ENCODE results near the gene EPN2.

The EPN2 gene

DNA sequence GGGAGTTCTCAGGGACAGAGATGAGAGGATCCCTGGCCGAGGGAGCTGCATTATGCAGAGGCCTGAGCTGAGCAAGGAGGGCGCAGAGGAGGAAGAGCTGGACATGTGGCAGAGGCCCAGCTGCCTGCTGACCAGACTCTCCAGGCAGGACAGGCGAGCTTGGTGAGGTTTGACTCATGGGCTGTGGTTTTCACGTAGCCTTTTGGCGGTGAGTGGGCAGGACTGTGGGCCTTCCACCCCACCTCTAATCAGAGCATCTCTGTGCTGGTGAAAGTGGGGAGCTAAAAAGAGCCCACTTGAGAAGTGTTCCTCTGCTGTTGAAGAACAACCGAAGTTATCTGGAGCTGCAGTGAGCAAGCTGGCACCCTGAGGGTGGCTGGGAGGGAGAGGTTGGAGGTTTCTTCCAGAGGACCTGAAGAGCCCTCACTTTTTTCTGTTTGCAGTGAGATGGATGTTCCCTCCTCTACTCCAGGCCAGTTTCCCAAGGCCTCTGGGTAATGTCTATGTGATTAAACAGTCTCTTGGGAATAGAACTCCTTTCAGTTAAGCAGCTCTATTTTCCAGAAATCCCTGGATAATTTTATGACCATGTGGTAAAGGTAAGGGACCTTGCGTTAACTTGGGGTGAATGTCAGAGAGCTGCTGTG, 11.9 kb downstream of the EPN2 start:
- Mint-ChIP-seq H3K9me3 (no peaks in the 10 kb centered on the region), H3K27ac (no peak overlapping the region), H3K36me3 (ENCODE audit: low read depth) (no peaks in the 10 kb centered on the region), H3K27me3 (ENCODE audit: low read depth) (peaks cover 21% of the 10 kb centered on the region), H3K4me1 (ENCODE audit: low read depth) (no peaks in the 10 kb centered on the region), H3K4me3 (no peak overlapping the region)

DNA sequence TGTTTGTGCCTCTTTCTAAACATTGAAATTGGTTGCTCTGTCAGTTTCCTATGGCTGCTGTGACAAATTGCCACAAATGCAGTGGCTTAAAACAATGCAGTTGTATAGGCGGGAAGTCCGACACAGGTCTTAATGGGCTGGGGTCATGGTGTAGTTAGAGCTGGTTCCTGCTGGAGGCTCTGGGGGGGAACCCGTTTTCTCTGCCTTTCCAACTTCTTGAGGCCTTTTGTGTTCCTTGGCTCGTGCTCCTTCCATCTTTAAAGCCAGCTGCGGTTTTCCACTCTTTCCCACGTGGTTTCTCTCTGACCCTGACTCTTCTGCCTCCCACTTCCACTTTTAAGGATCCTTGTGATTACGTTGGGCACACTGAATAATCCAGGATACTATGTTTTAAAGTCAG, 12.5 kb downstream of the EPN2 start:
- Mint-ChIP-seq H3K27me3 (ENCODE audit: low read depth) (peaks cover 21% of the 10 kb centered on the region), H3K36me3 (ENCODE audit: low read depth) (no peaks in the 10 kb centered on the region), H3K4me3 (no peak overlapping the region), H3K4me1 (ENCODE audit: low read depth) (no peaks in the 10 kb centered on the region), H3K27ac (no peak overlapping the region), H3K9me3 (no peaks in the 10 kb centered on the region)

DNA sequence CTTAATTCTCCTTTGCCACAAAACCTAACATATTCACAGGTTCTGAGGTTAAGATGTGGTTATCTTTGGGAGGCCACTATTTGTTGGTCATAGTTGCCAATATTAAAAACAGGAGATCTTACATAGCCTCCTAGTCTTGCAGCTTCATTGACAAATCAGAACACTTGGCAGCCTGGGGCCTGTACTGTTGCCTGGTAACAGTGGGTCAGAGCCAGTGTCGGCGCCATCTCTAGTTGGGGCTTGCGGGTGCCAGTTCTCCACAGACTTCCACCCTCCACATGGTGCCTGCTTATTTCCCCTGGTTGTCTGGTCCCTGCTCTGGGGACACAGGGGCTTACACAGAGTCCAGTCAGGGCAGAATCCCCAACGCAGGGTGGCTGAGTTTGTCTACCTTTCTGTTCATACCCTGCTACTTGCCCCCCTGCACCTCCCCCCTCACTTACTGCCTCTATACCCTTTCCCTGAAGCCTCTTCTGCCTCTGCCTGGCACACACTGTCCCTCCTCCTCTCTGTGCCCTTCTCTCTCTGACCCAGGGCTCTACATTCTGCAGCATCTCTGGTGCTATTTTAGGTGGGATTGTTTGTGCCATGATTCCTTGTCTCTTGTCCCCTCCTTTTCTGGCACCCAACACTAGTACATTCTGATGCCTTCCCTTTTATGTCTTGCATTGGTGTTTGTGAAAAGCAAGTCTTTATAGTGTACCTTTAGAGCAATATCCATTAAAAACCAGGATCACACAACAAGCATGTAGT, 13.4 kb downstream of the EPN2 start:
- H3K36me3 Mint-ChIP-seq (ENCODE audit: low read depth): no peaks in the 10 kb centered on the region
- no peaks in the 10 kb centered on the region for H3K4me1 Mint-ChIP-seq (ENCODE audit: low read depth)
- H3K27ac Mint-ChIP-seq: no peak overlapping the region
- peaks cover 21% of the 10 kb centered on the region for H3K27me3 Mint-ChIP-seq (ENCODE audit: low read depth)
- H3K9me3 Mint-ChIP-seq: no peaks in the 10 kb centered on the region
- no peak overlapping the region for H3K4me3 Mint-ChIP-seq

DNA sequence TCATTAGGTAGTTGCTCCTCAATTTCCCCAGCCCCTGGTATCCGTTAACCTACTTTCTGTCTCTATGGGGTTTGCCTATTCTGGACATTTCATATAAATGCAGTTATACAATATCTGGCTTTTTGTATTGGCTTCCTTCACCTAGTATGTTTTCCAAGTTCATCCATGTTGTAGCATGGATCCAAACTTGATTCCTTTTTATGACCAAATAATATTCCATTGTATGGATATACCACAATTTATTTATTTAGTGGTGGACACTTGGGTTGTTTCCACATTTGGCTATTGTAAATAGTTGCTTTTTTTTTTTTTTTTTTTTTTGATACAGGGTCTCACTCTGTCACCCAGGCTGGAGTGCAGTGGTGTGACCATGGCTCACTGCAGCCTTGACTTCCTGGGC, 15.9 kb downstream of the EPN2 start:
- Mint-ChIP-seq H3K27ac (no peak overlapping the region), H3K4me1 (ENCODE audit: low read depth) (no peaks in the 10 kb centered on the region), H3K9me3 (no peaks in the 10 kb centered on the region), H3K4me3 (no peak overlapping the region), H3K36me3 (ENCODE audit: low read depth) (no peaks in the 10 kb centered on the region), H3K27me3 (ENCODE audit: low read depth) (peaks cover 25% of the 10 kb centered on the region)

DNA sequence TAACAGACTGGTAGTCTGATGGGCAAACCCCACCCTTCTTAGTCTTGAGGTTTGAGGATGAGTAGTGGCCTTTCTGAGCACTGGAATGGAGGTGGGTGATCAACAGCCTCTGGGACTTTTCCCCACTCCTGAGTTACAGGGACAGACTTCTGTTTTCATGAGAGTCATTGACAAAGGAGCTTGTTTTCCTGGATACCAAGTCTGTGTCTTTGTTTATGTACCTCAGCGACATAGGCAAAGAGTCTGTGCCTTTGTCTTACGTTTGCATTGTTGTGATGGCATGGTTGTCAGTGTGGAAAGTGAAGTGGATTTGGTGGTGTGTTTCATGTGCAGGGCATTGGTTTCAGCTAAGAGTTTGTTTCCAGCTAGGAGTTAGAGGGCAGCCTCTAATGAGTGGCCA, 17.5 kb downstream of the EPN2 start:
- no peaks in the 10 kb centered on the region for H3K36me3 Mint-ChIP-seq (ENCODE audit: low read depth)
- no peak overlapping the region for H3K4me3 Mint-ChIP-seq
- no peaks in the 10 kb centered on the region for H3K4me1 Mint-ChIP-seq (ENCODE audit: low read depth)
- peaks cover 23% of the 10 kb centered on the region for H3K27me3 Mint-ChIP-seq (ENCODE audit: low read depth)
- H3K27ac Mint-ChIP-seq: no peak overlapping the region
- no peaks in the 10 kb centered on the region for H3K9me3 Mint-ChIP-seq

DNA sequence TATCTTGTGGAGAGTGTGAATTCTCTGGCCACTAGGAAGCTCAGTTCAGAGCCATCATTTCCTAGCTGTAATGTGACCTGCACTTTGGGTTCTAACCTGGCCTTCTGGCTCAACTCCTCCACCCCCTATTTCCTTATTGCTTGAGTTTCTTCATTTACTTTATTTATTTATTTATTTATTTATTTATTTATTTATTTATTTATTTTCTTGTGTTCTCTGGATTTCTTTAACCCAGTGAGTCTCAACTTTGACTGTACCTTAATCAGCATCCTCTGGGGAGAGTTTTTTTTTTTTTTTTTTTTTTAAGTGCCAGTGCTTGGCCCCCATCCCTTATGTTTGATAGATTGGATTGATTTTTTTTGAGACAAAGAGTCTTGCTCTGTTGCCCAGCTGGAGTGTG, 18.1 kb downstream of the EPN2 start:
- Mint-ChIP-seq H3K9me3 (no peaks in the 10 kb centered on the region), H3K4me1 (ENCODE audit: low read depth) (no peaks in the 10 kb centered on the region), H3K27me3 (ENCODE audit: low read depth) (peaks cover 29% of the 10 kb centered on the region), H3K36me3 (ENCODE audit: low read depth) (no peaks in the 10 kb centered on the region), H3K27ac (no peak overlapping the region), H3K4me3 (no peak overlapping the region)

DNA sequence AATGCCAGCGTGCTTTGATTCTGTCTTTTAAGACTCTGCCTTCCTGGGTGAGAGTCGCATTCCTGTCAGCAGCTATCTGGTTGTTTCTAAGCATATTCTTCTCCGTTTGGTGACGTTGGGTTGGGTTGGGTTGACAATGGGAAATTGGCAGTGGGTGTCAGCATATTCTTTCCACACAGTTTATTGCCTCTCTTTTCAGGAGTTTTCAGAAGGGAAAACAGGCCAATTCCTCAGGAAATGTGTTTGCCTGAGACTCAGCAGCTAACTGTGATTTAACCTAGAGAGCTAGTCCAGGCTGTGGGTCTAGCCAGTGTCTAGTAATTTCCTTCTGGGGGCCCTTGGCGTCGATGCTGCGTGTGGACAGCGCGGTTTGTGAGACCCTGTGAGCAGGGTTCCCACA, 21.2 kb downstream of the EPN2 start:
- H3K27ac Mint-ChIP-seq: no peak overlapping the region
- no peaks in the 10 kb centered on the region for H3K4me1 Mint-ChIP-seq (ENCODE audit: low read depth)
- no peaks in the 10 kb centered on the region for H3K36me3 Mint-ChIP-seq (ENCODE audit: low read depth)
- no peak overlapping the region for H3K4me3 Mint-ChIP-seq
- no peaks in the 10 kb centered on the region for H3K9me3 Mint-ChIP-seq
- H3K27me3 Mint-ChIP-seq (ENCODE audit: low read depth): peaks cover 39% of the 10 kb centered on the region

DNA sequence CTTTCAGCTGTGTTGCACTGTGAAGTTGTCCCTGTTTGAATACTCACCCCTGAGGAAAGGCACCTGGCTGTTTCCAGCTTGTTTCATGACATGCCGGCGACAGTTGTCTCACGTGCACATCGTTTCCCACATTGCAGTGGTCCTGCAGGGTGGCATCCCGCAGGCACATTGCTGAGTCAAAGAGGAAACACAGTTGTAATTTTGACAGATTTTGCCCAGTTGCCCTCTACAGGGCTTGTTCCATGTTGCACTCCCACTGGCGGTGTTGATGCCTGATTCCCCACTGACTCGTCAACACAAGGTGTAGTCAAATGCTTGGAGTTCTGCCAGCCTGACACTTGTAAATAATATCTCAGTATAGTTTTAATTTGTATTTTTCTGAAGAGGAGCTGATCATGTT, 23.8 kb downstream of the EPN2 start:
- Mint-ChIP-seq H3K4me3 (no peak overlapping the region), H3K9me3 (no peaks in the 10 kb centered on the region), H3K36me3 (ENCODE audit: low read depth) (no peaks in the 10 kb centered on the region), H3K4me1 (ENCODE audit: low read depth) (no peaks in the 10 kb centered on the region), H3K27ac (no peak overlapping the region), H3K27me3 (ENCODE audit: low read depth) (peaks cover 45% of the 10 kb centered on the region)

DNA sequence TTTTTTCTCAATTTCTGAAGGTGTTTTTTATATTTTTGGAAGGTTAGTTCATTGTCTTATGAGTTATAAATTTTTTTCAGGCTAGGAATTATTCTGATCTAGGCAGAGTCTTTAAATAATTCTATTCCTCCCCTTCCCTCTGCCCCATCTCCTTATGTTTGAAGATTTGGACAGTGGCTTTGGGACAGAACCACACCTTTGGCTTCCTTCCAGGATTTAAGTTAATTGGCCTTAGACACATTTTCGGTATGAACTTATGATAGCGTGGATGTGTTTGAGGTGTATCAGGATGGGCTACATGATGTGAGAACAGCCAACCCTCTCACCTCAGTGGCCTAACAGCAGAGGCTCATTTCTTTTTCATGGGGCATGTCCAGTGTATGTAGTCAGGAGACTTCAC, 24.3 kb downstream of the EPN2 start:
- peaks cover 47% of the 10 kb centered on the region for H3K27me3 Mint-ChIP-seq (ENCODE audit: low read depth)
- no peaks in the 10 kb centered on the region for H3K4me1 Mint-ChIP-seq (ENCODE audit: low read depth)
- H3K27ac Mint-ChIP-seq: no peak overlapping the region
- H3K36me3 Mint-ChIP-seq (ENCODE audit: low read depth): no peaks in the 10 kb centered on the region
- no peak overlapping the region for H3K4me3 Mint-ChIP-seq
- no peaks in the 10 kb centered on the region for H3K9me3 Mint-ChIP-seq

DNA sequence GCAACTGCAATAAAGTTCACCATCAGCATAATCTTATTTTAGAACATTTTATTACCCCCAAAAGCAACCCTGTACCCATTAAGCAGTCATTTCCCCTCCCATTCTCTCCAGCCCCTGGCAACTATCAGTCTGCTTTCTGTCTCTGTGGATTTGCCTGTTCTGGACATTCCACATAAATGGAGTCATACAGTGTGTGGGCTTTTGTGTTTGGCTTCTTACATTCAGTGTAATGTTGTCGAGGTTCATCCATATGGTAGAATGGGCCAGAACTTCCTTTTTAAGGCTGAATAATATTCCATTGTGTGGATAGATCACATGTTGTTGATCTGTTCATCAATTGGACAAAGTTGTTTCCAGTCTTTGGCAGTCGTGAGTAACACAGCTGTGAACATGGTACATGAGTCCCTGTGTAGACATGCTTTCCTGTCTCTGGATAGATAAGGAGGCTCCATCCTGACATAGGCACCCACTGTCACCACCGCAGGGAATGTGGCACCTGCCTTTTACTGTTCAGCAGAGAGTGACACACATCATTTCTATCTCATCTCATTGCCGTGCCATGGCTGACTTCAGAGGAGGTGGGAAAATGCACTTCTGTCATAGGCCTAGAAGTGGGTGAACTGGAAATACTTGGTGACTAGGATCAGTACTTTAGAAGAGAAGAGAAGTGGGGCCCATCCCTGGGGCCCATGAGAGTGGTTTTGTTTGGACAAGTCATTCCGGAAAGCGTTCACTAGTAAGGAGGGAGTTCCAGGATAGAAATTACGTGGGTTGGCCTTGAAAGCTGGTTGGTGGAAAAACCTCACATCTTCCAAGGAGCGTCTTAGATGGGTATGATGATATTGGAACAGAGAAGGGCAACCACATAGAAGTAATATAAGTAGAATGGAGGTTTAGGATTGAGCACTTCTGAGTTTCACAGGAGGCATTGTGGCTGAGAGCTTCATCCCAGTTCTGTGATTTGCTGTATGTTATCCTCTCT, 25.8 kb downstream of the EPN2 start:
- no peaks in the 10 kb centered on the region for H3K4me1 Mint-ChIP-seq (ENCODE audit: low read depth)
- no peaks in the 10 kb centered on the region for H3K36me3 Mint-ChIP-seq (ENCODE audit: low read depth)
- no peak overlapping the region for H3K27ac Mint-ChIP-seq
- peaks cover 37% of the 10 kb centered on the region for H3K27me3 Mint-ChIP-seq (ENCODE audit: low read depth)
- H3K4me3 Mint-ChIP-seq: no peak overlapping the region
- no peaks in the 10 kb centered on the region for H3K9me3 Mint-ChIP-seq

DNA sequence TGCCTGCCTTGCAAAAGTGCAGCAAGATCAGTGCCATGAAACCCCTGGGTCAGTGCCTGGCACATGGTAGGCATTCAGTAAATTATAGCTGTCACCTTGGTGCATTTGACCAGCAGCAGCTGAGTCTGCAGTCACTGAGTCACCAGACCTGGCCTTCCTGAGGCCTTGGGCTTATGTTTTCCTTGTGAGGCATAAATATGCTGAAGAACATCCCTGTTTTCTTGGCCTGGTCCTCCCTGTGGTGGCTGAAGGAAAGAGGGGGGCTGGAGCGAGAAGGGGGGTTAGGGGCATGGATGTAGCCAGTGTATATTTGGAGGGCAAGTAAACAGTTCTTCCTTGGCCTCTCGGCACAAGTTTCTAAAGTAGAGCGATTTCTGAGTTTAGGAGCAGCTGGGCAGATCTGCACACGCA, 26.5 kb downstream of the EPN2 start:
- Mint-ChIP-seq H3K4me1 (ENCODE audit: low read depth) (no peaks in the 10 kb centered on the region), H3K9me3 (no peaks in the 10 kb centered on the region), H3K36me3 (ENCODE audit: low read depth) (no peaks in the 10 kb centered on the region), H3K27me3 (ENCODE audit: low read depth) (peaks cover 37% of the 10 kb centered on the region), H3K27ac (no peak overlapping the region), H3K4me3 (no peak overlapping the region)

DNA sequence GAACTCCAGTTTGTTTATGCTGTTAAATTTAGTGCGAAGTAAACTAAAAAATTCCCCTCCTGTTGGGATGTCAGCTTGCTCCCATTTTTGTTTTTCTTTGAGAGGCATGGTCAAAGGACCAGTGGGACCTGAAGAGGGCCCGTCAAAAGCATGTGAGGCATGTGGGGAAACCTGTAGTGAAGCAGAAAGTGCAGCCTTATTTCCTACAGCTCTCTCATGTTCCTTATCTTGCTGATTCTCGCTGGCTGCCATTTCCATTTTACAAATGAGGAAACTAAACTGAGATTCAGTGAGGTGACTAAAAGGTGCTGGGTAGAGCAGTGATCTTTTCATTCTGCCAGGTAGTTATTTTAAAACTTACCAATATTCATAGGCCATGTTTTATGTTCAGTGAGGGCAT, 27.1 kb downstream of the EPN2 start:
- Mint-ChIP-seq H3K36me3 (ENCODE audit: low read depth) (no peaks in the 10 kb centered on the region), H3K27me3 (ENCODE audit: low read depth) (peaks cover 38% of the 10 kb centered on the region), H3K27ac (no peak overlapping the region), H3K4me3 (no peak overlapping the region), H3K9me3 (no peaks in the 10 kb centered on the region), H3K4me1 (ENCODE audit: low read depth) (no peaks in the 10 kb centered on the region)

DNA sequence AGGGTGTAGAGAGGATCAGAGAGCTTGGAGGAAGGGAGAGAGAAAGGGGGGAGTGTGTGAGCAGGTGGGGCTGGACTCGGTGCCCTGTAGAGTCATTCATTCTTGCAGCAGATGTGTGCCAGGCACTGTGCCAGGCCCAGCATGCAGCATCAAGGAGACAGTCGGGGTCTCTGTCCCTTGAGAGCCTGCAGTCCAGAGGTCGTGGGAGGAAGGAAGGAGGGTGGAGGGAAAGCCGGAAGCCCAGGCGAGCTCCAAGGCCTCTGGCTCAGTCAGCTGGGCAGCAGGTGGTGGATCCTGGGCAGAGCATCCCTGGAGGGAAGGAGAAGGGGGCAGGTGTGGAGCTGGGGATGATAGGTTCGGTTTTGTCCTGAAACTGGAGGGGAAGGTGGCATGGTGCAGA, 27.5 kb downstream of the EPN2 start:
- Mint-ChIP-seq H3K27ac (no peak overlapping the region), H3K9me3 (no peaks in the 10 kb centered on the region), H3K4me1 (ENCODE audit: low read depth) (no peaks in the 10 kb centered on the region), H3K27me3 (ENCODE audit: low read depth) (peaks cover 36% of the 10 kb centered on the region), H3K36me3 (ENCODE audit: low read depth) (no peaks in the 10 kb centered on the region), H3K4me3 (no peak overlapping the region)

DNA sequence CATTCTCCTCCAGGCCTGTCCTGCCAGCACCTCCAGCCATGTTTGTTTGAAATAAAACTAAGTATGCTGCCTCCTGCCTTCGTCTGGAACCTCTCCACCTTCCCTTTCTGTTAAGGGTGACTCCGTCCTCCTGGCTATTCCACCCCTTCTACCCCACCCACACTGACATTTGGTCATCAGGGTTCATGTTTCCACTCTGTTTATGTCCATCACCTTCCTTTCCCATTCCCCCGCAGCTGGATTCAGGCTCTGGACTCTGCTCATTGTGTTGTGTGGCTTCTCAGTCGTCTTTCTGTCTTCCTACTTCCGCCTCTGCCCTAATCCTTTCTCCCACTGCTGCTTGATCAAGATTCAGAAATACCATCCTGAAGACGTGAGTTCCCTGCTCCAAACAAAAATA, 28.6 kb downstream of the EPN2 start:
- H3K9me3 Mint-ChIP-seq: no peaks in the 10 kb centered on the region
- H3K4me1 Mint-ChIP-seq (ENCODE audit: low read depth): peaks cover 1% of the 10 kb centered on the region
- no peak overlapping the region for H3K27ac Mint-ChIP-seq
- H3K4me3 Mint-ChIP-seq: no peak overlapping the region
- no peaks in the 10 kb centered on the region for H3K36me3 Mint-ChIP-seq (ENCODE audit: low read depth)
- H3K27me3 Mint-ChIP-seq (ENCODE audit: low read depth): peaks cover 27% of the 10 kb centered on the region

DNA sequence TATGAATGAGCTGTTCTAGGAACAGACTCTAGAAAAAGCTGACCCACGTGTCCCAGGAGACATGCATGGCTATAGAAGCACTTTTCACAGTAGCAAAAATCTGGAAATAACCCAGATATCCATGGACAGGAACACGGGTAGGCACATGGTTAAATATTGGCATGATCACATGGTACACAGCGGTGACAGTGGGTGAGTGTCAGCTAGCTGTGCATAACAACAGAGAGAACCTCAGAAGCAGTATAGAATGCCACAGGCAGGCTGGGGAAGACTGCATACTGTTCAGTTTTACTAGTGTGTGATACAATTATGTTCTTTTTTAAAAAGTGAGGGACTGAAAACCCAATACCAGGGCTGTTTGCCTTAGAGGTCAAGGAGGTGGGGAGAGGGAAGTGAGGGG, 31.4 kb downstream of the EPN2 start:
- no peaks in the 10 kb centered on the region for H3K36me3 Mint-ChIP-seq (ENCODE audit: low read depth)
- peaks cover 6% of the 10 kb centered on the region for H3K4me1 Mint-ChIP-seq (ENCODE audit: low read depth)
- no peak overlapping the region for H3K4me3 Mint-ChIP-seq
- H3K9me3 Mint-ChIP-seq: no peaks in the 10 kb centered on the region
- peaks cover 17% of the 10 kb centered on the region for H3K27me3 Mint-ChIP-seq (ENCODE audit: low read depth)
- H3K27ac Mint-ChIP-seq: no peak overlapping the region

All from T-helper 1 cell treated with Interleukin-12 subunit alpha and Interleukin-12 subunit beta and Interleukin-4 antibody, amounts not matched to agents 30 μg/mL and 1 μg/mL, for 36 hours (primary cell).